ENCODE results near the gene AGPS. TPM values are rescaled to one million over a fixed set of nuclear protein-coding genes. Genes with fewer than 3 reads are reported as not detected.

The AGPS gene
- total and polyA plus RNA-seq, 9 of the 15 experiments (the other 6 are each of a cell fraction or from before 2014, with no cell fraction given): 15.5 to 211 (median 63.1) TPM

- no peak for TF ChIP-seq MYC (IDR thresholded peaks at IDR 0.05; ENCODE audit: low read depth, low read length)
- no peak for TF ChIP-seq MYC (CRISPR knock-in tag; IDR thresholded peaks at IDR 0.05; ENCODE audit: borderline replicate concordance, low read depth)
- TF ChIP-seq ZNF592 (IDR thresholded peaks at IDR 0.05): peak; percentile 41
- no peak for TF ChIP-seq GABPB2 (CRISPR knock-in tag; conservative IDR thresholded peaks at IDR 0.05)
- TF ChIP-seq BRCA1 (IDR thresholded peaks at IDR 0.05): no peak
- no peak for TF ChIP-seq BRCA1 (CRISPR knock-in tag; IDR thresholded peaks at IDR 0.05)
- TF ChIP-seq UBTF (IDR thresholded peaks at IDR 0.05; ENCODE audit: borderline replicate concordance in 1 of 2, low read depth in 2 of 2, low read length in 2 of 2): no peak
- TF ChIP-seq TFAM (CRISPR knock-in tag; conservative IDR thresholded peaks at IDR 0.05): no peak
- TF ChIP-seq POLR2AphosphoS2 (IDR thresholded peaks at IDR 0.05; ENCODE audit: low read length): no peak
- no peak for TF ChIP-seq HNRNPL (IDR thresholded peaks at IDR 0.05; ENCODE audit: low read depth, low read length)
- no peak for TF ChIP-seq NBN (IDR thresholded peaks at IDR 0.05; ENCODE audit: low read depth)
- TF ChIP-seq EP400 (IDR thresholded peaks at IDR 0.05): peak; percentile 41; the same call in 1 of the 2 replicates
- no peak for TF ChIP-seq ZBTB12 (CRISPR knock-in tag; IDR thresholded peaks at IDR 0.05)
- TF ChIP-seq ZNF57 (CRISPR knock-in tag; IDR thresholded peaks at IDR 0.05): no peak
- peak; percentile 72 for TF ChIP-seq ZNF311 (CRISPR knock-in tag; IDR thresholded peaks at IDR 0.05)
- no peak for TF ChIP-seq ZEB2 (IDR thresholded peaks at IDR 0.05)
- TF ChIP-seq USF2 (CRISPR knock-in tag; IDR thresholded peaks at IDR 0.05): no peak
- no peak for TF ChIP-seq ETV1 (tag; conservative IDR thresholded peaks at IDR 0.05; ENCODE audit: low read depth)
- 0 out of 2 replicates have a peak, but pooled peaks have one; percentile 9 for TF ChIP-seq SOX6 (IDR thresholded peaks at IDR 0.05)
- peak; percentile 96 for TF ChIP-seq ATF3 (IDR thresholded peaks at IDR 0.05)
- no peak for TF ChIP-seq ATF3 (CRISPR knock-in tag; conservative IDR thresholded peaks at IDR 0.05)
- TF ChIP-seq RB1 (IDR thresholded peaks at IDR 0.05; ENCODE audit: low read depth): no peak
These were observed 26.7 kb downstream of the AGPS start (continued) for GRCh38 chr2:177419274-177419673.
